ENCODE data around the gene CCT7. TPM values are rescaled to one million over a fixed set of nuclear protein-coding genes. Genes with fewer than 3 reads are reported as not detected.

The CCT7 gene
- polyA plus RNA-seq, 1 donor from 2014 or later, result 310 TPM

DNA sequence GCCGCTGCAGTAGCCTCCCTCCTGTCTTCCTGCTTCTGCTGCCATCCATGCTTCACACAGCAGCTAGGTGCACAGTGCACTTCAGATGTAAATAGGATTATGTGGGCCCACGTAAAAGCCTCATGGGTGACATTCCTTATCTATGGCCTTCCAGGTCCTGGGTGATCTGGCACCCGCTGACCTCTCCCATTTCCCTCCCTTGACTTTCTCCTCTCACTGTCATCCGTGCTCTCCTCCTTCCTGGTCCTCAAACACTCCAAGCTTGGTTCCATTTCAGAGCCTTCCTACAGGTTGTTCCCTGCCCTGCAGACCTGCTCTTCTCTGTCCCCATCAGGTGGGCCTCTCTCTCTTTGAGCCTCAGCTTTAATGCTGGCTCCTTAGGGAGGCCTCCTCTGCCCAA lies 24.1 kb upstream of the CCT7 start:
- H4K20me1 ChIP-seq (ENCODE audit: insufficient read depth), result no peaks in the 10 kb centered on the region

DNA sequence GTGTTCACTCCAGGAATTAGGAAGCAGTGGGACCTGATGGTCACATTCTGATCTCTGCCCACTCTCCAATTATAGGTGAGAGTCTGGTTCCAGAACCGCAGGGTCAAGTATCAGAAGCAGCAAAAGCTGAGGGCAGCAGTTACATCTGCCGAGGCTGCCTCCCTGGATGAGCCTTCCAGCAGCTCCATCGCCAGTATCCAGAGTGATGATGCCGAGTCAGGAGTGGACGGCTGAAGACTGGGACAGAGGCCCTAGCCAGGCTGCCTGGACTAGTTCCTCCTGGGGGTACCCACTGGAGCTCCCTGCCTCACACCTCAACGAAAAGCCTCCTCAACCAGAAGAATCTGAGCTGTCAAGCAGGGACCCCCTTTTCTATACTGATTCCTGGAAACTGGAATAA lies 23.4 kb upstream of the CCT7 start:
- Histone ChIP-seq H3K79me2 (replicated peaks; ENCODE audit: insufficient read depth, low read length) (no peaks in the 10 kb centered on the region), H3F3A (ENCODE audit: insufficient read depth, low read length, poor library complexity, severe bottlenecking) (no peaks in the 10 kb centered on the region), H3K4me2 (ENCODE audit: low read length) (no peak overlapping the region), H3K4me3 (ENCODE audit: low read length) (no peak overlapping the region), H2AFZ (ENCODE audit: low read depth, low read length) (no peak overlapping the region), H4K20me1 (ENCODE audit: insufficient read depth) (no peaks in the 10 kb centered on the region), H3K9me3 (ENCODE audit: low read length) (no peaks in the 10 kb centered on the region), H3K9ac (ENCODE audit: low read length) (no peak overlapping the region), H3K36me3 (ENCODE audit: insufficient read depth, low read length) (no peaks in the 10 kb centered on the region), H3K9me2 (ENCODE audit: insufficient read depth, low read length) (no peaks in the 10 kb centered on the region), H3K27ac (ENCODE audit: low read length) (no peak overlapping the region), H3K27me3 (ENCODE audit: insufficient read depth, low read depth, low read length) (peaks cover under 1% of the 10 kb centered on the region)
- TF ChIP-seq MXI1 (conservative IDR thresholded peaks at IDR 0.05; ENCODE audit: poor library complexity, severe bottlenecking), result no peak
- no peak for TF ChIP-seq SMC3 (conservative IDR thresholded peaks at IDR 0.05; ENCODE audit: poor library complexity)
- TF ChIP-seq EZH2 (IDR thresholded peaks at IDR 0.05; ENCODE audit: borderline replicate concordance, insufficient read depth, low read length, poor library complexity, severe bottlenecking), result no peak
- TF ChIP-seq POLR2AphosphoS5 (IDR thresholded peaks at IDR 0.05), result no peak
- TF ChIP-seq, protein P1, sequence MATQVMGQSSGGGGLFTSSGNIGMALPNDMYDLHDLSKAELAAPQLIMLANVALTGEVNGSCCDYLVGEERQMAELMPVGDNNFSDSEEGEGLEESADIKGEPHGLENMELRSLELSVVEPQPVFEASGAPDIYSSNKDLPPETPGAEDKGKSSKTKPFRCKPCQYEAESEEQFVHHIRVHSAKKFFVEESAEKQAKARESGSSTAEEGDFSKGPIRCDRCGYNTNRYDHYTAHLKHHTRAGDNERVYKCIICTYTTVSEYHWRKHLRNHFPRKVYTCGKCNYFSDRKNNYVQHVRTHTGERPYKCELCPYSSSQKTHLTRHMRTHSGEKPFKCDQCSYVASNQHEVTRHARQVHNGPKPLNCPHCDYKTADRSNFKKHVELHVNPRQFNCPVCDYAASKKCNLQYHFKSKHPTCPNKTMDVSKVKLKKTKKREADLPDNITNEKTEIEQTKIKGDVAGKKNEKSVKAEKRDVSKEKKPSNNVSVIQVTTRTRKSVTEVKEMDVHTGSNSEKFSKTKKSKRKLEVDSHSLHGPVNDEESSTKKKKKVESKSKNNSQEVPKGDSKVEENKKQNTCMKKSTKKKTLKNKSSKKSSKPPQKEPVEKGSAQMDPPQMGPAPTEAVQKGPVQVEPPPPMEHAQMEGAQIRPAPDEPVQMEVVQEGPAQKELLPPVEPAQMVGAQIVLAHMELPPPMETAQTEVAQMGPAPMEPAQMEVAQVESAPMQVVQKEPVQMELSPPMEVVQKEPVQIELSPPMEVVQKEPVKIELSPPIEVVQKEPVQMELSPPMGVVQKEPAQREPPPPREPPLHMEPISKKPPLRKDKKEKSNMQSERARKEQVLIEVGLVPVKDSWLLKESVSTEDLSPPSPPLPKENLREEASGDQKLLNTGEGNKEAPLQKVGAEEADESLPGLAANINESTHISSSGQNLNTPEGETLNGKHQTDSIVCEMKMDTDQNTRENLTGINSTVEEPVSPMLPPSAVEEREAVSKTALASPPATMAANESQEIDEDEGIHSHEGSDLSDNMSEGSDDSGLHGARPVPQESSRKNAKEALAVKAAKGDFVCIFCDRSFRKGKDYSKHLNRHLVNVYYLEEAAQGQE (IDR thresholded peaks at IDR 0.05; ENCODE audit: borderline replicate concordance), result no peak
- TF ChIP-seq TAF1 (IDR thresholded peaks at IDR 0.05; ENCODE audit: low read depth), result no peak
- TF ChIP-seq RAD21 (conservative IDR thresholded peaks at IDR 0.05), result no peak
- TF ChIP-seq, protein P2, sequence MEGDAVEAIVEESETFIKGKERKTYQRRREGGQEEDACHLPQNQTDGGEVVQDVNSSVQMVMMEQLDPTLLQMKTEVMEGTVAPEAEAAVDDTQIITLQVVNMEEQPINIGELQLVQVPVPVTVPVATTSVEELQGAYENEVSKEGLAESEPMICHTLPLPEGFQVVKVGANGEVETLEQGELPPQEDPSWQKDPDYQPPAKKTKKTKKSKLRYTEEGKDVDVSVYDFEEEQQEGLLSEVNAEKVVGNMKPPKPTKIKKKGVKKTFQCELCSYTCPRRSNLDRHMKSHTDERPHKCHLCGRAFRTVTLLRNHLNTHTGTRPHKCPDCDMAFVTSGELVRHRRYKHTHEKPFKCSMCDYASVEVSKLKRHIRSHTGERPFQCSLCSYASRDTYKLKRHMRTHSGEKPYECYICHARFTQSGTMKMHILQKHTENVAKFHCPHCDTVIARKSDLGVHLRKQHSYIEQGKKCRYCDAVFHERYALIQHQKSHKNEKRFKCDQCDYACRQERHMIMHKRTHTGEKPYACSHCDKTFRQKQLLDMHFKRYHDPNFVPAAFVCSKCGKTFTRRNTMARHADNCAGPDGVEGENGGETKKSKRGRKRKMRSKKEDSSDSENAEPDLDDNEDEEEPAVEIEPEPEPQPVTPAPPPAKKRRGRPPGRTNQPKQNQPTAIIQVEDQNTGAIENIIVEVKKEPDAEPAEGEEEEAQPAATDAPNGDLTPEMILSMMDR (IDR thresholded peaks at IDR 0.05; ENCODE audit: poor library complexity, severe bottlenecking), result no peak
- TF ChIP-seq EP300 (conservative IDR thresholded peaks at IDR 0.05; ENCODE audit: poor library complexity, severe bottlenecking), result no peak

More for the DNA sequence above, 24.1 kb upstream of the CCT7 start:
- Histone ChIP-seq H3F3A (ENCODE audit: insufficient read depth, low read length, poor library complexity, severe bottlenecking) (no peaks in the 10 kb centered on the region), H3K36me3 (ENCODE audit: insufficient read depth, low read length) (no peaks in the 10 kb centered on the region), H3K9ac (ENCODE audit: low read length) (no peak overlapping the region), H2AFZ (ENCODE audit: low read depth, low read length) (no peak overlapping the region), H3K9me3 (ENCODE audit: low read length) (no peaks in the 10 kb centered on the region), H3K4me2 (ENCODE audit: low read length) (no peak overlapping the region), H3K27me3 (ENCODE audit: insufficient read depth, low read depth, low read length) (peaks cover 7% of the 10 kb centered on the region), H3K27ac (ENCODE audit: low read length) (no peak overlapping the region), H3K79me2 (replicated peaks; ENCODE audit: insufficient read depth, low read length) (no peaks in the 10 kb centered on the region), H3K4me3 (ENCODE audit: low read length) (no peak overlapping the region), H3K9me2 (ENCODE audit: insufficient read depth, low read length) (no peaks in the 10 kb centered on the region)
- TF ChIP-seq, protein P2 (IDR thresholded peaks at IDR 0.05; ENCODE audit: poor library complexity, severe bottlenecking), result no peak
- TF ChIP-seq EZH2 (IDR thresholded peaks at IDR 0.05; ENCODE audit: borderline replicate concordance, insufficient read depth, low read length, poor library complexity, severe bottlenecking), result no peak
- no peak for TF ChIP-seq EP300 (conservative IDR thresholded peaks at IDR 0.05; ENCODE audit: poor library complexity, severe bottlenecking)
- TF ChIP-seq, protein P1 (IDR thresholded peaks at IDR 0.05; ENCODE audit: borderline replicate concordance), result no peak
- TF ChIP-seq RAD21 (conservative IDR thresholded peaks at IDR 0.05), result no peak

Data from neural cell (in vitro differentiated cells).